IPS-20b (cell line): ENCODE measurements around the gene VAMP4.

Source experiments
- H3K27ac ChIP-seq: one replicate; pipeline ENCODE4 v1.5.1; 2013; ENCODE audit warnings: low read length
- H3K27me3 ChIP-seq: 2 replicates; pipeline ENCODE4 v1.6.1; 2013; ENCODE audit warnings: mild to moderate bottlenecking, low read length, inconsistent platforms; ENCODE audit not compliant: insufficient read depth
- H3K36me3 ChIP-seq: 2 replicates; pipeline ENCODE4 v1.6.1; 2013; ENCODE audit warnings: low read depth, mild to moderate bottlenecking, inconsistent platforms, low read length, moderate library complexity; ENCODE audit not compliant: insufficient read depth
- H3K4me1 ChIP-seq: 2 replicates; pipeline ENCODE4 v1.6.1; 2013; ENCODE audit warnings: mild to moderate bottlenecking, control low read depth, inconsistent platforms, low read length, moderate library complexity; ENCODE audit not compliant: insufficient read depth
- H3K4me3 ChIP-seq: 2 replicates; pipeline ENCODE4 v1.5.1; 2013; ENCODE audit warnings: mild to moderate bottlenecking, low read length, inconsistent platforms
- H3K9ac ChIP-seq: 2 replicates; pipeline ENCODE4 v1.6.1; 2013; ENCODE audit warnings: low read depth, mild to moderate bottlenecking, inconsistent platforms, low read length, moderate library complexity
- H3K9me3 ChIP-seq: 2 replicates; pipeline ENCODE4 v1.6.1; 2013; ENCODE audit warnings: mild to moderate bottlenecking, low read depth, low read length, inconsistent platforms; ENCODE audit not compliant: insufficient read depth

The VAMP4 gene

GRCh38 chr1:171748651-171749050 is 6.8 kb upstream of the VAMP4 start:
- H3K9ac ChIP-seq, result no peak overlapping the region
- no peak overlapping the region for H3K27ac ChIP-seq
- no peaks in the 10 kb centered on the region for H3K27me3 ChIP-seq
- peaks cover 6% of the 10 kb centered on the region for H3K4me1 ChIP-seq
- no peak overlapping the region for H3K4me3 ChIP-seq
- H3K36me3 ChIP-seq, result no peaks in the 10 kb centered on the region
- H3K9me3 ChIP-seq, result no peaks in the 10 kb centered on the region

GRCh38 chr1:171744986-171745385 is 3.1 kb upstream of the VAMP4 start:
- Histone ChIP-seq H3K27ac (no peak overlapping the region), H3K9ac (no peak overlapping the region), H3K9me3 (no peaks in the 10 kb centered on the region), H3K4me3 (no peak overlapping the region), H3K27me3 (no peaks in the 10 kb centered on the region), H3K36me3 (no peaks in the 10 kb centered on the region), H3K4me1 (peaks cover 15% of the 10 kb centered on the region)

GRCh38 chr1:171743081-171743870 is 1.4 kb upstream of the VAMP4 start:
- H3K27ac ChIP-seq, result no peak overlapping the region
- H3K4me3 ChIP-seq, result peak overlapping the region; percentile 94

GRCh38 chr1:171742577-171742922 is 685 bp upstream of the VAMP4 start:
- H3K27me3 ChIP-seq, result no peaks in the 10 kb centered on the region
- H3K36me3 ChIP-seq, result no peaks in the 10 kb centered on the region
- peak overlapping the region; percentile 72 for H3K27ac ChIP-seq
- H3K9me3 ChIP-seq, result no peaks in the 10 kb centered on the region
- H3K4me3 ChIP-seq, result peak overlapping the region; percentile 94
- H3K4me1 ChIP-seq, result peaks cover 15% of the 10 kb centered on the region
- H3K9ac ChIP-seq, result peak overlapping the region; percentile 90

More at GRCh38 chr1:171743081-171743870, 1.4 kb upstream of the VAMP4 start:
- Histone ChIP-seq H3K4me1 (peaks cover 15% of the 10 kb centered on the region), H3K27me3 (no peaks in the 10 kb centered on the region), H3K9ac (peak overlapping the region; percentile 90; the same call in 1 of the 2 replicates), H3K9me3 (no peaks in the 10 kb centered on the region), H3K36me3 (no peaks in the 10 kb centered on the region)

GRCh38 chr1:171740987-171741871 is 636 bp downstream of the VAMP4 start:
- H3K9me3 ChIP-seq, result no peaks in the 10 kb centered on the region
- H3K27me3 ChIP-seq, result no peaks in the 10 kb centered on the region
- peak overlapping the region; percentile 90; the same call in 1 of the 2 replicates for H3K9ac ChIP-seq
- H3K4me1 ChIP-seq, result peaks cover 15% of the 10 kb centered on the region
- peak overlapping the region; percentile 94 for H3K4me3 ChIP-seq
- peaks cover 10% of the 10 kb centered on the region; the same call in 1 of the 2 replicates for H3K36me3 ChIP-seq
- H3K27ac ChIP-seq, result no peak overlapping the region

- peaks cover 15% of the 10 kb centered on the region for H3K4me1 ChIP-seq
- no peak overlapping the region; the same call in 1 of the 2 replicates for H3K9ac ChIP-seq
- H3K27ac ChIP-seq, result no peak overlapping the region
- H3K9me3 ChIP-seq, result no peaks in the 10 kb centered on the region
- peaks cover 12% of the 10 kb centered on the region; the same call in 1 of the 2 replicates for H3K36me3 ChIP-seq
- H3K27me3 ChIP-seq, result no peaks in the 10 kb centered on the region
- H3K4me3 ChIP-seq, result peak overlapping the region; percentile 94
Measured at GRCh38 chr1:171740356-171740863, 1.5 kb downstream of the VAMP4 start.

GRCh38 chr1:171739656-171740055 is 2.2 kb downstream of the VAMP4 start:
- H3K27ac ChIP-seq, result no peak overlapping the region
- H3K4me3 ChIP-seq, result no peak overlapping the region
- peaks cover 15% of the 10 kb centered on the region for H3K4me1 ChIP-seq
- H3K9me3 ChIP-seq, result no peaks in the 10 kb centered on the region
- peaks cover 12% of the 10 kb centered on the region; the same call in 1 of the 2 replicates for H3K36me3 ChIP-seq
- H3K9ac ChIP-seq, result no peak overlapping the region
- H3K27me3 ChIP-seq, result no peaks in the 10 kb centered on the region

GRCh38 chr1:171738911-171739310 is 3.0 kb downstream of the VAMP4 start:
- Histone ChIP-seq H3K9ac (no peak overlapping the region), H3K9me3 (no peaks in the 10 kb centered on the region), H3K4me3 (no peak overlapping the region), H3K4me1 (peaks cover 15% of the 10 kb centered on the region), H3K27ac (no peak overlapping the region), H3K36me3 (peaks cover 12% of the 10 kb centered on the region; the same call in 1 of the 2 replicates), H3K27me3 (no peaks in the 10 kb centered on the region)

- no peak overlapping the region for H3K4me3 ChIP-seq
- peaks cover 5% of the 10 kb centered on the region; the same call in 1 of the 2 replicates for H3K4me1 ChIP-seq
- H3K9ac ChIP-seq, result no peak overlapping the region
- H3K27me3 ChIP-seq, result no peaks in the 10 kb centered on the region
- H3K36me3 ChIP-seq, result peaks cover 12% of the 10 kb centered on the region; the same call in 1 of the 2 replicates
- no peak overlapping the region for H3K27ac ChIP-seq
- no peaks in the 10 kb centered on the region for H3K9me3 ChIP-seq
Measured at GRCh38 chr1:171736196-171736595, 5.7 kb downstream of the VAMP4 start.

GRCh38 chr1:171730052-171730451 is 11.8 kb downstream of the VAMP4 start:
- H3K9me3 ChIP-seq, result no peaks in the 10 kb centered on the region
- no peaks in the 10 kb centered on the region for H3K27me3 ChIP-seq
- H3K27ac ChIP-seq, result no peak overlapping the region
- H3K4me1 ChIP-seq, result no peaks in the 10 kb centered on the region
- H3K4me3 ChIP-seq, result no peak overlapping the region
- H3K9ac ChIP-seq, result no peak overlapping the region
- peaks cover 6% of the 10 kb centered on the region; the same call in 1 of the 2 replicates for H3K36me3 ChIP-seq

- peaks cover 8% of the 10 kb centered on the region for H3K9me3 ChIP-seq
- H3K9ac ChIP-seq, result no peak overlapping the region
- H3K27ac ChIP-seq, result no peak overlapping the region
- H3K4me1 ChIP-seq, result no peaks in the 10 kb centered on the region
- no peaks in the 10 kb centered on the region for H3K27me3 ChIP-seq
- H3K4me3 ChIP-seq, result no peak overlapping the region
- H3K36me3 ChIP-seq, result peaks cover 6% of the 10 kb centered on the region; the same call in 1 of the 2 replicates
Measured at GRCh38 chr1:171727778-171728177, 14.1 kb downstream of the VAMP4 start.
